IPS DF 6.9 (cell line): ENCODE results near the gene SLC9A1.

Experiments
- DNase-seq: peaks from one replicate; pipeline ENCODE4 v3.0.0-alpha.2; 2013; ENCODE audit warnings: low read depth, low spot score
- H3K27ac ChIP-seq: one replicate; pipeline ENCODE4 v1.5.1; 2013; ENCODE audit warnings: low read length, control low read depth
- H3K27me3 ChIP-seq: 2 replicates; pipeline ENCODE4 v1.6.1; 2013; ENCODE audit warnings: mild to moderate bottlenecking, low read length; ENCODE audit not compliant: control insufficient read depth, insufficient read depth
- H3K36me3 ChIP-seq: 2 replicates; pipeline ENCODE4 v1.6.1; 2013; ENCODE audit warnings: low read length; ENCODE audit not compliant: control insufficient read depth, insufficient read depth
- H3K4me1 ChIP-seq: 2 replicates; pipeline ENCODE4 v1.6.1; 2013; ENCODE audit warnings: low read length; ENCODE audit not compliant: control insufficient read depth, insufficient read depth
- H3K4me3 ChIP-seq: 2 replicates; pipeline ENCODE4 v1.5.1; 2013; ENCODE audit warnings: mild to moderate bottlenecking, low read length
- H3K9me3 ChIP-seq: 2 replicates; pipeline ENCODE4 v1.6.1; 2013; ENCODE audit warnings: low read length, inconsistent platforms; ENCODE audit not compliant: control insufficient read depth, insufficient read depth
- WGBS: extraction: QIAGEN DNeasy Blood & Tissue Kit; methylation state at CpG from one replicate; pipeline ENCODE4 v1.1.7; 2013; ENCODE audit warnings: mixed read lengths, missing lambda C conversion rate; ENCODE audit not compliant: insufficient read length, insufficient coverage; 5-methylcytosine and 5-hydroxymethylcytosine counted together

Gene SLC9A1

DNA sequence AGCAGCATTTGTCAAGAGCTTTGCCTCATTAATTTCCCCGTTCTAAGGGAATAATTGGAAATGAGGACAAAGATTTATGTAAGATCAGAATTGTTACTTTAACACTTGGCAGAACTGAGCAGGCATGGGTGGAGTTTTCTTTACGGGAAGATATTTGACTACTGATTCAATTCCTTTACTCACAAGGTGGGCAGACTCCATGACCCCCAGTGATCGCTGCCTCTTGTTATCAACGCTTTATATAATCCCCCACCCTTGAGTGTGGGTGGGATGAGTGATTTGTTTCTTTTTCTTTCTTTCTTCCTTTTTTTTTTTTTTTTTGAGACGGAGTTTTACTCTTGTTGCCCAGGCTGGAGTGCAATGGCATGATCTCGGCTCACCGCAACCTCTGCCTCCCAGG lies 77.0 kb downstream of the SLC9A1 start:
- no peaks in the 10 kb centered on the region for H3K9me3 ChIP-seq
- H3K4me3 ChIP-seq = no peak overlapping the region
- no peaks in the 10 kb centered on the region for H3K36me3 ChIP-seq
- H3K27ac ChIP-seq = no peak overlapping the region
- H3K27me3 ChIP-seq = no peaks in the 10 kb centered on the region
- no CpG with 5 or more reads among the region's 7 CpGs for WGBS
- DNase-seq = no peak
- no peaks in the 10 kb centered on the region for H3K4me1 ChIP-seq

DNA sequence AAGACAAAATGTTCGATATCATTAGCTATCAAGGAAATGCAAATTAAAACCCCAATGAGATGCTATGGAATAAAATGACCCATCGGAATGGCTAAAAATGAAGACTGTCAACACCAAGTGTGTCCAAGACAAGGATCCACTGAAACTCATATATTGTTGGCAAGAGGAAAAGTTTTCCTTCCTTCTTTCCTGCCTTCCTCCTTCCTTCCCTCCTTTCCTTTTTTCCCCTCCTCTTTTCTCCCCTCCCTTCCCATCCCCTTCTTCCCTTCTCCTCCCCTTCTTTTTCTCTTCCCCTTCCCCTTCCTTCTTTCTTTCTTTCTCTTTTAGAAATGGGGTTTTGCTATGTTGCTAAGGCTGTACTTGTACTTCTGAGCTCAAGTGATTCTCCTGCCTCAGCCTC lies 78.1 kb downstream of the SLC9A1 start:
- Histone ChIP-seq H3K27ac (no peak overlapping the region), H3K36me3 (no peaks in the 10 kb centered on the region), H3K27me3 (no peaks in the 10 kb centered on the region), H3K4me1 (no peaks in the 10 kb centered on the region), H3K9me3 (no peaks in the 10 kb centered on the region), H3K4me3 (no peak overlapping the region)
- no CpG with 5 or more reads among the region's 2 CpGs for WGBS
- no peak for DNase-seq

DNA sequence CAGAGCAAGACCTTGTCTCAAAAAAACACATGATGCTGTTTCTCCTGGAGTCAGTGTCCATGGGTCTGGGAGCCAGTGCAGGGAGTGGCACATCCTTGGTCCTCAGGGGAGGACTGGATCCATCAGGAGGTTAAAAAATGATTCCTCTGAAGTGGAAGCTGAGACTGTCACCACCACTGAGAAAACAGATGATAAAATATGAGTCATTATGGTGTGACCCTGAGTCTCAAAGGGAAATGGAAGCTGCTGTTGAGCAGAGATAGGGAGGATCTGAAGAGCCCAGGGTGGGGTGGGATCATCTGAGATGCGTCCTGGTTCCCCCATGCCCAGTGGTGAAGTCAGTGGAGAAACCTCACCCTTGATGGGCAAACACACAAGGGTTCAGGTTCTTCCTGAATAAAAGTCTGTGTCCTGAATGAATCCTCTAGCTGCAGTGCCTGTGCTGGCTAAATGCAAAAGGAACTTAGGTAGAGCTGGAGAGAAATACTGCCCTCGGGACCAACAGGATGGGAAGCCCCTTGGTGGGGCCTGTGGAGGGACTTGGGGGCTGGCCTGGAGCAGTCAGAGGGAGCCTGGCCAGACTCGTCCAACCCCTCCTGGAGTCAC lies 80.6 kb downstream of the SLC9A1 start:
- Histone ChIP-seq H3K27me3 (no peaks in the 10 kb centered on the region), H3K36me3 (no peaks in the 10 kb centered on the region), H3K4me1 (no peaks in the 10 kb centered on the region), H3K27ac (no peak overlapping the region), H3K9me3 (no peaks in the 10 kb centered on the region), H3K4me3 (no peak overlapping the region)
- WGBS = no CpG with 5 or more reads among the region's 3 CpGs
- no peak for DNase-seq

DNA sequence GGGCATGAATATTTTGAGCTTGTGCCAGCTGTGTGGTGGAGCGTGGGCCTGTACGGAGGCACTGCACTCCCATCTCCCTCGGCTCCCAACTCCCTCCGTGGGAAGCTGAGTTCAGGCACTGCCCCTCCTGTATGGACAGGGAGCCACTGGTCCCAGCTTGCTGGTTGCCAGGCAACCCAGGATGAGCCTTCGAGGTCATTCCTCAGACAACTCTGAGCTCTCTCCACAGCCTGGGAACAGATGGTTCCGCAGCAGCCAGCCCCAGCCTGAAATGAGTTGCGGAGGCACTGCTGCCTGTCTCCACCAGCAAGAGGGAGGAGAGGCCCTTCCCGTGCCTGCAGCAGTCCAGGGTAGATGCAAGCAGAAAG lies 83.9 kb downstream of the SLC9A1 start:
- no peak for DNase-seq
- WGBS = no CpG with 5 or more reads among the region's 8 CpGs

DNA sequence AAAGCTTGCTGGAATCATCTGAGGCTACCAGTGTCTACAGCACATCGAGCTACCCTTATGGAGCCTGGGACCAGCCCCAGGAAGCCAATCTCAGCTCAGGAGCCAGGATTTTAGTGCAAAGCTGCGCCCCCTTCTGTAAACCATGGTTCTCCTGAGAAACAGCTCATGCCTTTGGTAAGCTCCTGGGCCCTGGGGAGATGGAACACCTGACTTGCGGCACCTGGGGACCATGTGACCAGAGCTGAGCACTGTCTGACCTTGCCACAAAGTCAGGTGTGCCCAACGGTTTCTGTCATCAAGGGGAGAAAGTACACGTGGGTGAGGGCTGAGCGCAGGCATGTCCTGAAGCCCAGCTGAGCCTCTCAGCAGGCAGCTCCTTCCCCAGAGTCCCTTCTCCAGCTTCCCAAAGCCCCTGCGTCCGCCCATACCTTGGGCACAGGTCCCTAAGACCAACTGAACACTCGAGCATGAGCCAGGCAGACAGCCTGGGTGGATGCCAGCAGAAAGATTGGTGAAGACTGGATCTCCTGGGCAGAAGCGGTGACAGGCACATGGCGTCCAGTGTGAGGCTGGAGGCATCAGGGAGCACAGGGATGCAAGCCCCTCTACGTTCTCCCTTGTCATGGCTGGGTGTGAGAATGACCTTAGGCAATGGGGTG lies 84.4 kb downstream of the SLC9A1 start:
- WGBS = no CpG with 5 or more reads among the region's 12 CpGs
- DNase-seq = no peak
- Histone ChIP-seq H3K27me3 (no peaks in the 10 kb centered on the region), H3K36me3 (no peaks in the 10 kb centered on the region), H3K4me3 (no peak overlapping the region), H3K9me3 (no peaks in the 10 kb centered on the region), H3K4me1 (no peaks in the 10 kb centered on the region), H3K27ac (no peak overlapping the region)

More for the DNA sequence above, 83.9 kb downstream of the SLC9A1 start:
- Histone ChIP-seq H3K4me3 (no peak overlapping the region), H3K36me3 (no peaks in the 10 kb centered on the region), H3K4me1 (no peaks in the 10 kb centered on the region), H3K27me3 (no peaks in the 10 kb centered on the region), H3K27ac (no peak overlapping the region), H3K9me3 (no peaks in the 10 kb centered on the region)

DNA sequence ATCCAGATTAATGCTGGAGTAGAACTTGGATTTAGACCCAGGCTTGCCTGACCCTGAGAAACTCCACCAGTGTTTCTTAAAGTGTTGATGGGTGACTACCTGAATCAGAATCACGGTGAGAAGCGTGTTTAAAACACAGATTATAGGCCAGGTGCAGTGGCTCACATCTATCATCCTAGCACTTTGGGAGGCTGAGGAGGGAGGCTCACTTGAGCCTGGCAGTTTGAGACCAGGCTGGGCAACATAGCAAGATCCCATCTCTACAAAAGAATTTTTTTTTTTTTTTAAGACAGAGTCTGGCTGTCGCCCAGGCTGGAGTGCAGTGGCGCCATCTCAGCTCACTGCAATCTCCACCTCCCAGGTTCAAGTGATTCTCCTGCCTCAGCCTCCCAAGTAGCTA lies 86.0 kb downstream of the SLC9A1 start:
- no peak overlapping the region for H3K4me3 ChIP-seq
- no peaks in the 10 kb centered on the region for H3K36me3 ChIP-seq
- no peak for DNase-seq
- no peak overlapping the region for H3K27ac ChIP-seq
- no CpG with 5 or more reads among the region's 4 CpGs for WGBS
- H3K27me3 ChIP-seq = no peaks in the 10 kb centered on the region
- H3K9me3 ChIP-seq = no peaks in the 10 kb centered on the region
- H3K4me1 ChIP-seq = no peaks in the 10 kb centered on the region

DNA sequence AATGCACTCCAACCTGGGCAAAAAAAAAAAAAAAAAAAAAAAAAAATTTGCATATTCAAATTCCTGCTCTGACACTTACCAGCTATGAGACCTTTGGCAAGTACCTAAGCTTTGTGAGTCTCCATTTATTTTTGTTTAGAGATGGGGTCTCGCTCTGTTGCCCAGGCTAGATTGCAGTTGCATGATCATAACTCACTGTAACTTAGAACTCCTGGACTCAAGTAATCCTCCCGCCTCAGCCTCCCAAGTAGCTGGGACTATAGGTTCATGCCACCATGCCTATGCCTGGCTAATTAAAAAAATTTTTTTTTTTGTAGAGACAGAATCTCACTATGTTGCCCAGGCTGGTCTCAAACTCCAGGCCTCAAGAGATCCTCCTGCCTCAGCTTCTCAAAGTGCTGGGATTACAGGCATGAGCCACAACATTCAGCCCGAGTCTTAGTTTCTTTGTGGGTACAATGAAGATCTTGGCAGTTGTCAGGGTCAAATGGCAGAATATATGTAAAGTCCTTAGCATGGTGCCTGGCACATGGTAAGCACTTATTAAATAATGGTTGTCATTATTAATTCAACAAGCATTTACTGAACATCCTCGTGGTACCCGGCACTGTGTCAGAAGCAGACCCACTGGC lies 88.8 kb downstream of the SLC9A1 start:
- H3K4me1 ChIP-seq = no peaks in the 10 kb centered on the region
- H3K36me3 ChIP-seq = no peaks in the 10 kb centered on the region
- H3K27ac ChIP-seq = no peak overlapping the region
- no peak for DNase-seq
- H3K27me3 ChIP-seq = no peaks in the 10 kb centered on the region
- H3K9me3 ChIP-seq = no peaks in the 10 kb centered on the region; the same call in 1 of the 2 replicates
- no peak overlapping the region for H3K4me3 ChIP-seq
- WGBS = no CpG with 5 or more reads among the region's 5 CpGs

DNA sequence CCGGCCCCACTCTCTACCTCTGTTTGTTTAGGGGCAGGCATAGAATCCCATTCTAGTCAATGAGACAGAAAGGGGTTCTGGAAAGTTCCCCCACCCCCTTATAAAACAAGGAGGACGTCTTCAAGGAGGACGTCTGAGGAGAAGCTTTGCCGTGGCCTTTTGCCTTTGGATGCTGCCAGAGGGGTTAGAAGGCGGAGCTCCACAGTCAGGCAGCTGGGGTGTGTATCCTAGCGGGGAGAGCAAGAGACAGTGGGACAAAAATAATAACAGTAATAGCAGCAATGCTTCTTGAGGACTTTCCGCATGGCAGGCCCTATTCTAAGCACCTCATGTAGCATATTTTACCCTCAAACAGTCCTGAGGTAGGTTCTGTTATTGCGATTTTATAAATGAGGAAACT lies 94.0 kb downstream of the SLC9A1 start:
- no peak overlapping the region for H3K27ac ChIP-seq
- no peaks in the 10 kb centered on the region for H3K27me3 ChIP-seq
- no peak for DNase-seq
- no peaks in the 10 kb centered on the region for H3K36me3 ChIP-seq
- peaks cover 5% of the 10 kb centered on the region for H3K4me1 ChIP-seq
- H3K9me3 ChIP-seq = no peaks in the 10 kb centered on the region; the same call in 1 of the 2 replicates
- no peak overlapping the region for H3K4me3 ChIP-seq
- no CpG with 5 or more reads among the region's 8 CpGs for WGBS

DNA sequence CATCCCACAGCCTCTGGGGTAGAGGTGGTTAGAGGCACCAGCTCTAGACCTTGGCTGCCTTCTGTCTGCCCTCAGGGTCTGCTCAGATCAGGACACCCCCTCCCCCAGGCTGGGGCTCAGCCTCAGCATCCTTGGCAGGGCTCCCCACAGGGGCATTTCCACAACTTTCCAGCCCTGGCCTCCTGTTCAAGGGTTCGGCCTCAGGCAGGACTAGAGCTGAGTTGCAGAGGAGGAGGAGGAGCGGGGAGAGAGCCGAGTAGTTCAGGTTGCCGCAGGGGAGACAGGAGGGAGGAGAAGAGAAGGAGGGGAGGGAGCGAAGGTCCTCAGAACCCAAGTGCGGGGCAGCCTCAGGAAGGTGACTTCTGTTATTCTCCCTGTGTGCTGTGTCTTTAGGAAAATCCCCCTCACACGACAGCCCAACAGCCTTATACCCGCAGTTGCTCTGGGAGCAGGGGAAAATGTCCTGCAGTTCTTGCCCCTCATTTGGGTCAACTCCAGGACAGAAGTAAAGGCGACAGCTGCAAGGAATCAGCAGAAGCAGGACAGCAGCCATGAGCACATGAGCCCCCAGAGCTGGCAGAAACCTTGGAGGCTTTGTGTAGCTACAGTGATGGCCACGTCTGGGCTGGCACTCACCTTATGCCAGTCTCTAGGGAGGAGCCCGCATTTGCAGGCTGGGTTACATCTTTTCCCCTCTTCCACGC lies 95.8 kb downstream of the SLC9A1 start:
- no peak for DNase-seq
- no peak overlapping the region for H3K27ac ChIP-seq
- H3K9me3 ChIP-seq = no peaks in the 10 kb centered on the region; the same call in 1 of the 2 replicates
- H3K4me3 ChIP-seq = no peak overlapping the region
- no peaks in the 10 kb centered on the region for H3K27me3 ChIP-seq
- no CpG with 5 or more reads among the region's 12 CpGs for WGBS
- H3K36me3 ChIP-seq = no peaks in the 10 kb centered on the region
- peaks cover 5% of the 10 kb centered on the region for H3K4me1 ChIP-seq

DNA sequence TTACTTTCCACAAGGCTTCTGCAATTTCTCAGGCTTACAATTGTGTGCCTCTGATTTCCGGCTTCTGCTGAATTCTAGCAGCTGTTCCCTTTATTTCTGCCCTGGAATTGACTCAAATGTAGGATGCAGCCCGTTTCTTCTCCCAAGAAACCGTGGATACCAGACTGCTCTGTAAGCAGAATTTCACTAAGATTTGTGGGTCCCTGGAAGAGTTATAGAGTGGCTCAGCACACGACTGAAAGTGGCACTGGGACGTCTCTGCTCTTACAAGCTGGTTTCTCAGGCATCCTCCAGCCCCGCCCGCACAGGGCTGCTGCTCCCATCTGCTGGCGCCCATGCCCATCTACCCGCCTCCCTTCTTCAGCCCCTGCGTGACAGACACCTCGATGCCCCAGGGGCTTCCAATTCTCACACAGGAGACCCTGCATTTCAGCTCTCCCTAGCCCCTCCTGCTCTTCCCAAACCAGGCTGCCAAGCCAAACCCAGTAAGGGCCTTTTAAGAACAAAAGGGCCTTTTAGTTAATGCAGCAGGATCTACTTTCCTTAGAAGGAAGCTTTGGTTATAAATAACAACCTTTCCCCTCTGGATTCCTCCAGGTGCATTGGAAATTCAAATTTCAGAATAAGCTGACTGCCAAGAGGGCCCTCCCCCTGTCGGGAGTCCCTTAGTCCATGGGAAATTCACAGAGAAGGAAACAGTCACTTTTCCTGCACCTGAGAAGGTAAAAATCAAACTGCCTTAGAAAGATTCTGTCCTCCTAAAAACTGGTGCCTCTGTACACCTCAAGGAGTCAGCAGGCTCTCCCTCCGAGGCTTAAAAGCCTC lies 96.9 kb downstream of the SLC9A1 start:
- no peaks in the 10 kb centered on the region; the same call in 1 of the 2 replicates for H3K9me3 ChIP-seq
- no peaks in the 10 kb centered on the region for H3K27me3 ChIP-seq
- no peaks in the 10 kb centered on the region for H3K36me3 ChIP-seq
- H3K4me1 ChIP-seq = peaks cover 5% of the 10 kb centered on the region
- DNase-seq = no peak
- no peak overlapping the region for H3K4me3 ChIP-seq
- H3K27ac ChIP-seq = peak overlapping the region; percentile 84
- no CpG with 5 or more reads among the region's 13 CpGs for WGBS
